Stimulated activated CD8-positive, alpha-beta memory T cell treated with anti-CD3 and anti-CD28 coated beads, Interleukin-15, amount 100 ng/mL, for 48 hours (primary cell): ENCODE measurements around the gene NELL1.

ENCODE experiments used
- DNase-seq, 2 donors: peaks; one replicate each; pipeline ENCODE4 v3.0.0-alpha.2; 2020; ENCODE audit warnings: low read depth in 2 of 2

NELL1 gene

DNA sequence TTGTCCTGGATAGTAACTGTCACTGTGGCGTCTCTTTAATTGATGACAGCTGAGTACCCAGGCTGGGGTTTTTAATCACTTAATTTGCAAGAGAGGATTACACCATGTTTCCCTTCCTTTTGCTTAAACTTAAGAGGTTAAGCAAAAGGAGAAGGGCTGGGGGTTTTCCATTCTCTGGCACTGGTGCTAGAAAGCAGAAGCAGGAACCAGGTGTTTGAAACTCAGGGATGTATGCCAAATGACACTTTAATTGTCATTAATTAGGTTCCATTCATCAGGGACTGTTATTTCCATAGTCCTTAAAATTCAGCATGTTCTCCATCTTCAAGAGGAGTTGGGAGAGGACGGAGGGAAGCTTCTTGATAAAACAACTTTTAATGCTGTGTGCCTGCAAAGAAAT lies 746.2 kb downstream of the NELL1 start:
- DNase-seq: no peak

DNA sequence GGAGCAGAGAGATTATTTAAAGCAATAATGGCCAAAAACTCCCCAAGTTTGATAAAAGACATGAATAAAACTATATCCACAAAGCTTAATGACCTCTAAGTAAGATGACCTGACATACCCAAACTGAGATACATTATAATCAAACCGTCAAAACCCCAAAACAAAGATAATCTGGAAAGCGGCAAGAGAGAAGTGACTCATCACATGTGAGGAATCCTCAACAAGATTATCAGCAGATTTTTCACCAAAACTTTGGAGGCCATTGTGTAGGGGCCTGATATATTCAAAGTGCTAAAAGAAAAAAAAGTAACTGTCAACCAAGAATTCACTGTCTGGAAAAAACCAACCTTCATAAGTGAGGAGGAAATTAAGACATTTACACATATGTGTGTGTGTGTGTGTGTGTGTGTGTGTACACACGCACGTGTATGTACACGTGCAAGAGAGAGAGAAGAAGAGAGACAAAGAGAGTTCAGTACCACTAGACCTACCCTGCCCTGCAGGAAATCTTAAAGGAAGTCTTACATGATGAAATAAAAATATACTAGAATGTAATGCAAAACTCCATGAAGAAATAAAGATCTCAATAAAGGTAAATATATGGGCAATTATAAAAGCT lies 752.4 kb downstream of the NELL1 start:
- DNase-seq: no peak

DNA sequence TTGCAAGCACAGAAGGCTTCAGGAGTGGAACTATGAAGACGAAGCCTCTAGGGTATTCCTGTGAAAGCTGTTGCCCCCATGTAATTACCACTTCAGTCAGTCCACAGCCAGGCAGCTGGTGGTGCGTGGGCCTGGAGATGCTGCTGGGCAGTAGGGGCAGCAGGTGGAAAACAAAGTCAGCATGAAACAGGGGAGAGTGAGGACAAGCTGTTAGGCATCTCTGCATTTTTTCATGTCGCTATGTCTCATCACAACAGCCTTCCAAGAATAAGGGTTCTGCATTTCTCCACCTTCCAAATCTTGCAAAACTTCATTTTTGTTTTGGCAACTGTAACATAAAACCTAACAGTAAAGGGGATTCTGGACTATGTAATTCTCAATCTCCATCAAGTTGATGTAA lies 757.5 kb downstream of the NELL1 start:
- no peak for DNase-seq

DNA sequence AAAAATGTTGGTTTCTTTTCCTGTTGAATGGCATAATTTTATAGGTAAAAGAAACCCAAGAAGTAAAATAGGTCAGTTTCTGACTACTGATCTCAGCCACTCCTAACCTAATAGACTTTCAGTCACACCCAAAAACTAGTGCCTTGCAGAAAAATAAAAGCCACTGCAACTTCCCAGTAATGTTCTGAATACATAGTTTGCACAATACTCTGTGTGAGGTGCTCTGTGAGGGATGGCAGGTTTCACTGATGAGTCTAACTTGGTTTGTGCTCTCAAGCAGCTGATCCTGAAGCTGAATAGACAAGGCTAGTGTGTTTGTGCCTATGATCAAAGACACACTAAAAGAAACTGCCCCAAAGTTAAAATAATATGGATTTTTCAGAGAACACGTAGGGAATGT lies 758.3 kb downstream of the NELL1 start:
- DNase-seq: no peak

DNA sequence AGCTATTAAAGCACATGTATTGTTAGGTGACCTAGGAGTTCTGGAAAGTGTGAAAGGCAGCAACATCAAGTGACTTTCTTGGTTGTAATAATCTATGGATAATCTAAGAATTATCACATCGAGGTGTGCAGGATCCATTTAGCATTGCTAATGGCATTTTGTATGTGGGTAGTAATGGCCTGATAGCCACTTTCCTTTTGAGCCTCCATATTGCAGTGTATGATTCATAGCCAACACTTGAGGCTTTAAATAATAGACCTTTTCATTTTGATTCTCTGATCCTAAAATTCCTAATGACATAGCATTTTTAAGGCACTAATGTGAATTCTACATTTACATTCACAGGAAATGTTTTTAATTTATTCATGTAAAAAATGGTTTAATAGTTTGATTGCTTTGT lies 759.4 kb downstream of the NELL1 start:
- no peak for DNase-seq

GRCh38 chr11:21429401-21429800 lies 760.0 kb downstream of the NELL1 start:
- DNase-seq: no peak

- DNase-seq: no peak
Measured at GRCh38 chr11:21430537-21430936, 761.2 kb downstream of the NELL1 start.

DNA sequence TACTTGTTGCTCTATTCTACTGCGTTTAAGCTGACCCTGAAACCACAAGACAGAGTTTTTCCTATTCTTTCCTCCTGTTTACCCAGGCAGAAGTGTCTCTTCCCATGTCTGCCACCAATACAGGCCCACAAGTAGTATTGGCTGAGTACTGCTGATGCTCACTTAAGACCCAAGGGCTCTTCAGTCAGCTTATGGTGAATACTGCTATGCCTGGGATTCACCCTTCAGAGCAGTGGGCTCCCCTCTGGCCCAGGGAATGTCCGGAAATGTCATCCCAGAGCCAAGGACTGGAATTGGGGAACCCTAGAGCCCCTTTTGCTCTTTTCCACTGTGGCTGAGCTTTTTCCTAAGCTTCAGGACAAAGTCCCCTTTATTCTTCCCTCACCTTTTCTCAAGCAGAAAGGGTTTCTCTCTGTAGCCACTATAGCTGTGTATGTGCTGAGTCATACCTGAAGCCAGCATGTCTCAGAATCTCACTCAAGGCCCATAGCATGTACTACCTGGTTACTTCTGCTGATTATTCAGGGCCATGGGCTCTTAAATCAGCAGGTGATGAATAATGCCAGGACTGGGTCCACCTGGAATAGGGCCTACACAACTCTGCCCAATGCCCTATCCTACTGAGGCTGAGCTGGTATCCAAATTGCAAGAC lies 777.7 kb downstream of the NELL1 start:
- DNase-seq: no peak

DNA sequence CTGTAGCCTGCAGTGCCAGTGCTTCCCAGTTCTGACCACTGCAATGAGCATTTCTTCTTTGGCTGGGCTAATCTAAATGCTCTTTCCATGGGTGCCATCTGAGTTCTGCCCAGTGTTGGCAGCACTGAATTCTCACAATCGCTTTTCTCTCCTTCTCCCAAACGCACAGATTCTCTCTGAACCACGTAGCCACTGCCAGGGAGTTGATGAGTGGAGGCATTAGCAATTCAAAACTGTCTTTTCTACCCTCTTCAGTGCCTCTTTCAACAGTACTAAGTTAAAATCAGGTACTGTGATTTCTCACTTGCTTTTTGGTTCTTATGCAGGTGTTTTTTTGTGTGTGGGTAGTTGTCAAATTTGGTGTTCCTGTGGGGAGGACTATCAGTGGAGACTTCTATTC lies 778.5 kb downstream of the NELL1 start:
- DNase-seq: no peak

GRCh38 chr11:21456186-21456585 lies 786.8 kb downstream of the NELL1 start:
- no peak for DNase-seq

DNA sequence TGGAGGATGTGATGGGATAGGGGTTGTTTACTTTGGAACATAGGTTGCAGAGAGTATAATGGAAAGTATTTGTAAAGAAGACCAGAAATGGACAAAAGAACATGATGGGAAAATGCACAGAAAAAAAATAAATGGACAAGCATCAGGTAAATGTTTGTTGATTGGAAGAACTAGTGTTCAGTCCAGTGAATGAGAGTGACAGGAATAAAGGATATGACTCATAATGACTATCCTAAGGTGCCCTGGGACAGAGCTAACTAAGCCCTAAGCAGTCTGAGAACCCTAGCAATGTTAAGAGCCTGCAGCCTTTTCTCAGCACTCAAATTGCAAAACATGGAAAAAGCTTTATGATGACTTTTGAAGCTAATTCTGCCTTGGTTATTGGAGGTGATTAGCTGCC lies 790.7 kb downstream of the NELL1 start:
- no peak for DNase-seq

DNA sequence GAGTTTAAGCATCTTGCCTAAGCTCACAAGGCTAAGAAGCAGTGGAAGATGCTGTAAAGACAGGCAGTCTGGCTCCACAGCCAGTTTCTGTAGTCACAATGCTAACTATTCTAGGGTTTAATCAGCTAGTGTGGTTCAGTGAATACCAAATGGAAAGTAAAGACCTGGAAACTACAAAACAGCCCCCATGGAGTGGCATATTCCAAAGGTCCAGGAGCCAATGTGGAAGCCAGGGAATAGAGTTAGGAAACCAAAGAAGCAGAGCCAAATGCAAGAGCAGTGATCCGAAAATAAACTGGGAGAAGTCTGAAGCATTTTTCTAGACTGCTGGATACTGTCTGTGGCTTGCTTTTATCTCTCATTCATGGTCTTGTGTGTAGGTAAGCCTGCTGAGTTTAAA lies 792.3 kb downstream of the NELL1 start:
- DNase-seq: no peak

DNA sequence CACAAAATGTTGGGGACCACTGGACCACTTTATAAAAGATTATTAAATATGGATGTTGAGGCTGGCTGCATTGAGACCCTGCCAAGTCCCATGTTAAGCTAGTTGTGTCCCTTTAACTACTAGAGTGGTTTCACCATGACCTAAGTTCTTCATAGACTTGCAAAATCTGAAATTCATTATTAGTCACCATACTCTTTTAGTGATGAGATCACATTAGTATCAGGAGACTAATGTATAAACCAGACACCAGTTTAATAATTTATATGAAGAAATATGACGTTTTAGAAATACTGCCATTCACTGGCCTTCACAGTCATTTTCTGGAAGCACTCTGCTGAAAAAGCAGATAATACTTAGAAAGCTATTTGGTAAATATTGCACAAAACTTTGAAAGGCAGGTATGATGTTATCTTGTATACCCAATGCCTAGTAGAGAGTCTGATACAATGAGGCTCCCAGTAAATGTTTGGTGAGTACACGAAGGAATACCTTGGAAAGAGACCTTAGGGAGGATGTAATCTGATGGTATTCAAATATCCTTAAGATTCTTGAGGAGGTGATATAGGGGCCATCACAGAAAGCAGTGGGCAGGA lies 795.3 kb downstream of the NELL1 start:
- no peak for DNase-seq

GRCh38 chr11:21465203-21465602 lies 795.8 kb downstream of the NELL1 start:
- DNase-seq: no peak

GRCh38 chr11:21465920-21466319 lies 796.5 kb downstream of the NELL1 start:
- no peak for DNase-seq

- no peak for DNase-seq
Measured at GRCh38 chr11:21470521-21470920, 801.1 kb downstream of the NELL1 start.

- DNase-seq: no peak
Measured at GRCh38 chr11:21472261-21472660, 802.9 kb downstream of the NELL1 start.

DNA sequence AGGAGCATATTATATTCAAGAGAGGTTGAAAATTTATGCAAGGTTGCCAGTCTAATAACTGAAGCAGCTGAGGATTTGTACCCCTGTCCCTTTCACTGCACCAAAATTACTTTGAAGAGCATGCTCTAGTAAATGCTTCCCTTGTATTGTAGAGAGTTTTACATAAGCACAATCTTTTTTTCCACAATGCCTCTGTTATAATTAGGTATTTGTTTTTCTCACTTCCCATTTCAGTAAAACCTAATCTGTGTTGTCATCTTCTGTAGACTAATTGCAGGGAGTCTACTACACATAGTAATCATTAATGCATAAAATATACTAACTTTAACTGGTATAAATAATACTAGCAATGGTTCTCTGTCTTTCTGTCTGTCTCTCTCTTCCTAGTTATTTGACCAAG lies 805.1 kb downstream of the NELL1 start:
- no peak for DNase-seq

DNA sequence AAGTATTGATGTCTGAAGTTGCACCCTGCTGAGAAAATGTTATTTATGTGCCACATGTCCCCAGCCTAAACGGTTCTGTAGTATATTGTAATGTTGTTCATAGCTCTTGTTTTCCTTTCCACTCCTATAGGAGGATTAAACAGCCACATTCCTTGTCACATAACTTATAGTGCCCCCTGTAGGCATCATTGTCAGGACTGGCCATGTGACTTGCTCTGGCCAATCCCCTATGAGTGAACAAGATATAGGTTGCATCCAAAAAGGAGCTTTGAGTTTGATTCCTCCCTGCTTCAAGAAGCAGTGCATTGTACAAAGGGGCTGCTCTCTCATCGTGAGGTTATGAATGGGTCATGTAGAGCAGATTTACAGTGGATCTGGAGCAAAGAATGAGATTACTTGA lies 805.9 kb downstream of the NELL1 start:
- no peak for DNase-seq

- DNase-seq: no peak
Measured at GRCh38 chr11:21476588-21476987, 807.2 kb downstream of the NELL1 start.

DNA sequence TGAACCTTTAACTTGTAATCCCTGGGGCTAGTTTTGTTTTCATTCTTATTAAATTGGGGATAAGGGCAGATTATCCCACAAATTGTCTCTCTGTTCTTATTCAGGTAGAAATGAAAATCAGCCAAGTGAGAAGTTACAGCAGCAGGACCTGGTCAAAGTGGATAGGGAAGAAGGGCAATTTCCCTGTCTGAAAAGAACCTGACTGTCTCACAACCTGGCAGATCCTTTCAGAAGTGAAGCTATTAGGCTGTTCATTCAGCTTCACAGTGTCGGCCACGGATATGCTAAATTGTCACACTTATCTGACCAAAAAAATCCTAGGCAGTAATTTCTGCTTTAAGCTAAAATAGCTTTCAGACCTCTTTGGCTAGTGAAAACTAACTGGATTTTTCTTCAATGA lies 810.9 kb downstream of the NELL1 start:
- DNase-seq: no peak

DNA sequence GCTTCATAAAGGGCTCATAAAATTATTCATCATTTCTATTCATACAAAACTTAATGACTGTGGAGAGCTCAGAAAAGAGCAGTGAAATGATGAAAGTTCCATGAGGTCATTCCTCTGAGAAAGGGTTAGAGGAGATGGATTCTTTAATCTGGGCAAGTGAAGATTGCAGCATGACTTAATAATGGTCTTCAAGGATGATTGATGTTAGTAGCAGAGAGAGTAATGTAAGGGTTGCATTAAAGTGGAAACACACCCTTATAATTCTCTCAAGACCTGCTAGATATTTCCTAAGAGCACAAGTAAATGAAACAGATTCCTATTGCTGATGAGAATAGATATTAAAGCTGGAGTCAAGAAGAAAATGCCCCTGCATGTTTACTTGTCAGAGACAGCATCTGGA lies 811.9 kb downstream of the NELL1 start:
- no peak for DNase-seq

GRCh38 chr11:21484039-21484438 lies 814.7 kb downstream of the NELL1 start:
- DNase-seq: no peak

DNA sequence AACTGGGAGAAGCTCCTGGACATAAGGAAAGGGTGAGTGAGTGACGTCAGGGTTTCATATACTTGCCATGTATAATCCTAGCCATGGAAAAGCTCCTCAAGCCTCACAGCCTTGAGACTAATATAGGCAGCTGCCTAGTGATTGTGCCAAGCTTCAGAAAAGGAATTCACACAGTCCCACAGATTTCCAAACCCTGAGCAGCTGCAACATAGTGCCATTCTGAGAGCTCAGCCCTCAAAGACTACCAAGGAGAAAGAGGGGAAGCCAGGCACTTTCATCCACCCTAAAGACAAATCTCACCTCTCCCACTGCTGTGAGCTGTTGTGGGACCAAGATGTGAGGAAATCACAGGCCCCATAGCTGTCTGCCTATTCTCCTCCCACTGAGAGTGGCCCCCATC lies 815.6 kb downstream of the NELL1 start:
- DNase-seq: no peak
